ENCODE data around the gene XPA.

XPA gene

GRCh38 chr9:97647996-97648395 is 49.1 kb downstream of the XPA start:
- DNase-seq, result no peak

- DNase-seq, result no peak
These were observed 51.4 kb downstream of the XPA start for GRCh38 chr9:97645720-97646119.

GRCh38 chr9:97640325-97640724 is 56.8 kb downstream of the XPA start:
- no peak for DNase-seq

GRCh38 chr9:97638666-97639065 is 58.5 kb downstream of the XPA start:
- DNase-seq, result no peak

- no peak for DNase-seq
These were observed 60.2 kb downstream of the XPA start for GRCh38 chr9:97636903-97637302.

- DNase-seq, result no peak
These were observed 62.1 kb downstream of the XPA start for GRCh38 chr9:97635026-97635425.

GRCh38 chr9:97633859-97634490 is 63.2 kb downstream of the XPA start:
- no peak for DNase-seq

GRCh38 chr9:97632985-97633858 is 63.9 kb downstream of the XPA start, which contains the start of the genes NCBP1 and TSTD2:
Gene NCBP1 (plus strand): TSS chr9:97633821. CDS start chr9:97633882, 61 bp downstream.
Gene TSTD2 (minus strand): TSS chr9:97633368. CDS start chr9:97627562, 5,806 bp downstream.
- peak; percentile 90 to 93 for DNase-seq

GRCh38 chr9:97632248-97632984 is 64.7 kb downstream of the XPA start:
- DNase-seq, result peak; percentile 3 to 16

GRCh38 chr9:97630591-97630990 is 66.5 kb downstream of the XPA start:
- DNase-seq, result no peak

GRCh38 chr9:97629156-97629555 is 68.0 kb downstream of the XPA start:
- DNase-seq, result no peak

GRCh38 chr9:97628668-97629067 is 68.5 kb downstream of the XPA start:
- no peak for DNase-seq

GRCh38 chr9:97627624-97628023 is 69.5 kb downstream of the XPA start:
- no peak for DNase-seq

- no peak for DNase-seq
These were observed 71.5 kb downstream of the XPA start for GRCh38 chr9:97625620-97626019.
